Right lobe of liver (tissue), 4 donors: ENCODE data around the gene ADARB1.

Source experiments
- CTCF ChIP-seq, 4 donors: fragments of 200-600 bp in 3 of 4; fragments of 450-650 bp in 1 of 4; IDR thresholded peaks; one replicate each; pipeline versions ENCODE4 v1.5.1 to v1.8.0; 2016 to 2022; ENCODE audit warnings: antibody characterized with exemption in 4 of 4, mild to moderate bottlenecking in 2 of 4
- POLR2A ChIP-seq: fragments of 450-650 bp; IDR thresholded peaks from one replicate; pipeline ENCODE4 v1.6.1; 2017; ENCODE audit warnings: antibody characterized with exemption, mild to moderate bottlenecking
- donor health status: DM: no; HTN: no; CAD: no.
- donor health status: DM: no; HTN: no; CAD: no.
- donor health status: DM: no; HTN: yes; CAD: no.

GRCh38 chr21:45042664-45043161 is 31.7 kb upstream of the ADARB1 start:
- TF ChIP-seq CTCF (IDR thresholded peaks at IDR 0.05) (no peak), POLR2A (no peak)
